K562 (cell line): ENCODE results near the gene PXK. TPM values are rescaled to one million over a fixed set of nuclear protein-coding genes. Genes with fewer than 3 reads are reported as not detected.

ENCODE experiments used
- ATAC-seq: fragments of 200-7000 bp; cut with Tn5 transposase; 3 replicates; pipeline ENCODE4 v1.9.1; 2020; ENCODE audit warnings: moderate library complexity
- BruUV-seq: library from RNA; stranded (reverse); fragments of 400-500 nt; replicated peaks from 2 replicates; lab custom pipeline; 2021; lab: Mats Ljungman, UMichigan
- CTCF ChIA-PET: fragments of 300-600 bp; formaldehyde crosslinking; extraction: SDS; loops from one replicate; lab custom pipeline; 2021; ENCODE audit warnings: low intra/inter-chr PET ratio; lab: Yijun Ruan, JAX
- POLR2A ChIA-PET: fragments of 300-600, 350-650 bp; sonication (Branson Sonifier 250); formaldehyde crosslinking; extraction: SDS; loops from one replicate; lab custom pipeline; 2021; ENCODE audit warnings: antibody characterized with exemption, inconsistent platforms; lab: Yijun Ruan, JAX
- DNase-seq, 4 experiments: peaks; one replicate each; pipeline versions ENCODE4 v3.0.0 to v3.0.0-alpha.2; 2011 to 2018; ENCODE audit warnings: low spot score in 3 of 4, mixed read lengths in 3 of 4; ENCODE audit errors: extremely low read depth in 1 of 4
- FAIRE-seq: peaks from 2 replicates; lab custom pipeline; 2011; peaks lifted over from hg19 to GRCh38; lab: Jason Lieb, UNC
- H2AFZ ChIP-seq: 2 replicates; pipeline ENCODE4 v1.6.0; 2011; ENCODE audit warnings: low read depth, low read length, control low read depth, inconsistent platforms
- H3K27ac ChIP-seq: fragments of 200-600 bp; 3 replicates; pipeline ENCODE4 v1.8.0; 2011; ENCODE audit warnings: low read depth, mild to moderate bottlenecking, control low read depth, inconsistent platforms, low read length, moderate library complexity, mixed read lengths; ENCODE audit errors: extremely low read depth
- H3K27me3 ChIP-seq, 2 experiments: fragments of 300-600 bp in 1 of 2; 2 replicates in 1 of 2; 3 replicates in 1 of 2; pipeline versions ENCODE4 v1.6.0 to v1.8.0; 2011; ENCODE audit warnings: inconsistent platforms in 2 of 2, low read length in 2 of 2, mild to moderate bottlenecking in 1 of 2, mixed read lengths in 1 of 2, moderate library complexity in 1 of 2; ENCODE audit not compliant: control insufficient read depth in 2 of 2, insufficient read depth in 2 of 2
- H3K36me3 ChIP-seq: fragments of 300-600 bp; 3 replicates; pipeline ENCODE4 v1.8.0; 2011; ENCODE audit warnings: mild to moderate bottlenecking, low read length, inconsistent platforms; ENCODE audit not compliant: control insufficient read depth, insufficient read depth
- H3K4me1 ChIP-seq, 2 experiments: fragments of 200-600 bp in 1 of 2; replicated peaks in 1 of 2; 2 replicates in 1 of 2; 3 replicates in 1 of 2; pipeline versions ENCODE4 v1.5.1 to v1.8.0; 2011; ENCODE audit warnings: inconsistent platforms in 2 of 2, low read length in 2 of 2, mild to moderate bottlenecking in 1 of 2, mixed read lengths in 1 of 2, moderate library complexity in 1 of 2; ENCODE audit not compliant: control insufficient read depth in 2 of 2, insufficient read depth in 2 of 2
- H3K4me2 ChIP-seq: 2 replicates; pipeline ENCODE4 v1.6.1; 2011; ENCODE audit warnings: low read length, control low read depth, inconsistent platforms, mixed read lengths; ENCODE audit not compliant: insufficient read depth
- H3K4me3 ChIP-seq: fragments of 200-600 bp; sonication (generic), shearing (Covaris generic); 2 replicates; pipeline ENCODE4 v1.5.1; 2016; ENCODE audit warnings: control low read depth, inconsistent platforms
- H3K79me2 ChIP-seq: fragments of 200-600 bp; 3 replicates; pipeline ENCODE4 v1.8.0; 2011; ENCODE audit warnings: low read length, inconsistent platforms; ENCODE audit not compliant: control insufficient read depth, insufficient read depth
- H3K9ac ChIP-seq, 2 experiments: 2 replicates each; pipeline versions ENCODE4 v1.6.0 to v1.6.1; 2011; ENCODE audit warnings: low read depth in 2 of 2, low read length in 2 of 2, control low read depth in 1 of 2, inconsistent platforms in 1 of 2, mild to moderate bottlenecking in 1 of 2, mixed read lengths in 1 of 2; ENCODE audit not compliant: insufficient read depth in 1 of 2
- H3K9me1 ChIP-seq: one replicate; pipeline ENCODE4 v1.6.0; 2011; ENCODE audit warnings: inconsistent platforms, mild to moderate bottlenecking, low read length, moderate library complexity; ENCODE audit not compliant: control insufficient read depth, insufficient read depth
- H3K9me3 ChIP-seq: replicated peaks from 2 replicates; pipeline ENCODE4 v1.5.1; 2011; ENCODE audit warnings: low read depth, low read length, inconsistent platforms; ENCODE audit not compliant: control insufficient read depth, insufficient read depth
- H4K20me1 ChIP-seq: replicated peaks from 2 replicates; pipeline ENCODE4 v1.6.1; 2011; ENCODE audit warnings: low read length, inconsistent platforms, mixed read lengths; ENCODE audit not compliant: control insufficient read depth, insufficient read depth
- COPS2 ChIP-seq: fragments of 450-650 bp; conservative IDR thresholded peaks from 2 replicates; pipeline ENCODE4 v1.6.1; 2016; ENCODE audit warnings: mild to moderate bottlenecking, moderate library complexity
- E2F3 ChIP-seq: fragments of 250-450 bp; sonication (Bioruptor Pico); IDR thresholded peaks from 2 replicates; pipeline ENCODE4 v1.4.0; 2020; ENCODE audit warnings: mild to moderate bottlenecking
- HDAC1 ChIP-seq, 2 experiments: fragments of 450-650 bp; IDR thresholded peaks; 2 replicates each; pipeline ENCODE4 v1.6.1; 2016 to 2017; ENCODE audit warnings: inconsistent platforms in 1 of 2, mild to moderate bottlenecking in 1 of 2, moderate library complexity in 1 of 2
- MAFF ChIP-seq: IDR thresholded peaks from 2 replicates; pipeline ENCODE4 v1.6.1; 2012; ENCODE audit warnings: low read length, improper control_type of control experiment
- NCOA2 ChIP-seq, 2 experiments: fragments of 450-650 bp; IDR thresholded peaks; 2 replicates each; pipeline ENCODE4 v1.6.1; 2018; ENCODE audit warnings: mild to moderate bottlenecking in 2 of 2, moderate library complexity in 1 of 2; ENCODE audit not compliant: partially characterized antibody in 2 of 2
- NR4A1 ChIP-seq, 2 experiments: fragments of 250-450 bp in 1 of 2; fragments of 450-650 bp in 1 of 2; sonication (Bioruptor Pico) in 1 of 2; IDR thresholded peaks; 2 replicates each; pipeline versions ENCODE4 v1.4.0 to v1.6.1; 2016 to 2020; ENCODE audit warnings: mild to moderate bottlenecking in 2 of 2, missing compliant biosample characterization in 1 of 2, missing genetic modification characterization in 1 of 2, moderate library complexity in 1 of 2
- ZFP1 ChIP-seq: fragments of 450-650 bp; formaldehyde crosslinking; IDR thresholded peaks from 2 replicates; pipeline ENCODE4 v1.4.0; 2020; ENCODE audit warnings: mild to moderate bottlenecking, mixed read lengths
- ZHX1 ChIP-seq: fragments of 150-350 bp; conservative IDR thresholded peaks from 2 replicates; pipeline ENCODE4 v1.6.1; 2014; ENCODE audit warnings: low read length
- ZNF224 ChIP-seq: sonication (generic); formaldehyde crosslinking; IDR thresholded peaks from 2 replicates; pipeline ENCODE4 v1.8.0; 2022; ENCODE audit warnings: mild to moderate bottlenecking, missing genetic modification reagents
- ZNF354B ChIP-seq: fragments of 250-450 bp; sonication (Bioruptor Pico); IDR thresholded peaks from 2 replicates; pipeline ENCODE4 v1.4.0; 2020
- WGBS: fragments of 100-300 bp; shearing (Covaris generic); methylation state at CpG from one replicate; pipeline ENCODE4 v1.1.6; 2016; ENCODE audit warnings: low coverage, mixed read lengths; ENCODE audit not compliant: insufficient coverage; ENCODE audit errors: missing lambda C conversion rate; 5-methylcytosine and 5-hydroxymethylcytosine counted together
- in situ Hi-C: fragments of 300-500 bp; cut with MboI; formaldehyde crosslinking; loops from 4 replicates; pipeline ENCODE4 v1.15.0; 2018; ENCODE audit warnings: inconsistent platforms, mixed read lengths
- intact Hi-C: fragments of 100-400 bp; cut with micrococcal nuclease; formaldehyde crosslinking; loops from 2 replicates; pipeline ENCODE4 v1.14.2; 2022
- polyA plus RNA-seq, 8 experiments: library from polyadenylated mRNA; depleted of rRNA in 4 of 8; stranded (reverse) in 5 of 8; unstranded in 3 of 8; fragments of >200 nt; fragmentation: Nextera tagmentation in 2 of 8; fragmentation: Illumina TruSeq in 1 of 8; extraction: Ambion mirVana in 2 of 8; extraction: Trizol in 1 of 8; gene quantifications; 2 replicates each; pipeline versions ENCODE4 v1.2.1 to v1.2.3, GENCODE V29; 2011 to 2014; ENCODE audit warnings: inconsistent platforms in 1 of 8, missing spikeins in 1 of 8
- total RNA-seq, 7 experiments: library from RNA; depleted of rRNA in 6 of 7; stranded (reverse); fragments of >200 nt in 6 of 7; fragmentation: Illumina TruSeq in 2 of 7; extraction: Trizol in 2 of 7; gene quantifications; 2 replicates each; pipeline versions ENCODE4 v1.2.1 to v1.2.3, GENCODE V29; 2011 to 2021; ENCODE audit warnings: low replicate concordance in 1 of 7

Gene PXK
- total and polyA plus RNA-seq, 9 of the 15 experiments (the other 6 are each of a cell fraction or from before 2014, with no cell fraction given) = 3.3 to 19.9 (median 11.3) TPM

DNA sequence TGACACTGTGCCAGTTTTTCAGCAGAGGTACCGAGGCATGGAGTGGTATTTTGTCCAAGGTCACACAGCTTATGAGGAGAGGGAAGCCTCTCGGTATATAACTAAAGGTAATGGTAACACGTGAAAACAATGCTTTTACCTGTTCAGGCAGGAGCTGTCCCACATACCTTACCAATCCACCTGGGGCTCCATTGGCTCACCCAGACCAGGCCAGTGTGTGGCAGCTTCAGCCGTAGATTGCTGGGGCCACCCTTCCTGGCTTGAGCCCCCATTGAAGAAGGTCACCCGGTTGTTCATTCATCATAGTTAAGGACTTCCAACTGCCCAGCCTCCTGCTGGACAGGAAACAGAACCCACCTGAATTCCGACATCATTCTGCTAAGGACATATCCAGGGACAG lies 35.8 kb upstream of the PXK start (continued):
- TF ChIP-seq ZHX1 (no peak), NR4A1 (CRISPR knock-in tag; IDR thresholded peaks at IDR 0.05) (no peak), NR4A1 (tag; IDR thresholded peaks at IDR 0.05) (no peak), NCOA2 (IDR thresholded peaks at IDR 0.05; ENCODE audit: partially characterized antibody in 2 of 2) (no peak)

DNA sequence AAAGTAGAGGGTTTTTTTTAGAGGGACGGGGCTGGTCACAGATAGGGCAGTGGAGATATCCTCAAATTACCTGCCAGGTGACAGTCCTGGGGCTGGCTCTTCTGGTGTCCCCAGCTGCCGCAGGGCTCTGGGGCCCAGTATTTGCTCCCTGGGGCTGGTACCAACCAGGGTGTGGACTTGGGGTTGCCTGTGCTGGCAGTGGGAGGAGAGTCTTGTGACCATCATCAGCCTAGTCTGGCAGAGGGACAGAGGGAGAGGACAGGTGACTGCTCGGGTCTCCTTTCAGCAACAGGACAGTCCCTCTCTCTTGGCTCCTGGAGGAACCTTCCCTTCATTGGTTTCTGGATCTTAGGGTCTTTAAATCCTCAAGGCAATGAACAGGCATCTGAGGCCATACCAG lies 34.5 kb upstream of the PXK start:
- H3K4me3 ChIP-seq = no peak overlapping the region
- no peaks in the 10 kb centered on the region for H4K20me1 ChIP-seq
- ATAC-seq = no peak
- WGBS = 6% methylated on average over 2 of the region's 3 CpGs
- H3K27me3 ChIP-seq = peaks cover 0 to 21% of the 10 kb centered on the region in 2 experiments; a peak in 2 of 5 replicates
- H3K9me3 ChIP-seq = peaks cover 5% of the 10 kb centered on the region; the same call in 1 of the 2 replicates
- no peaks in the 10 kb centered on the region for H3K79me2 ChIP-seq
- no peak overlapping the region for H3K4me2 ChIP-seq
- in situ Hi-C loops (no loop called here), intact Hi-C loops (loop anchor here (5.0 kb wide), 1 partner anchor 61 kb away; the partner anchor contains the start of gene ABHD6)
- POLR2A ChIA-PET = no interaction called here
- BruUV-seq = no TSS peak
- no peaks in the 10 kb centered on the region for H3K36me3 ChIP-seq
- no peaks in the 10 kb centered on the region for H3K9me1 ChIP-seq
- no peaks in the 10 kb centered on the region for H3K4me1 ChIP-seq
- no peak for FAIRE-seq
- no peak for DNase-seq
- CTCF ChIA-PET = interaction anchor here (0.7 kb wide), 1 partner anchor 112 kb away, joined by 7 read pairs; no protein-coding TSS in a partner anchor
- TF ChIP-seq ZFP1 (CRISPR knock-in tag) (no peak), ZNF354B (CRISPR knock-in tag) (no peak), COPS2 (no peak), HDAC1 (IDR thresholded peaks at IDR 0.05) (no peak), E2F3 (CRISPR knock-in tag) (no peak), ZNF224 (CRISPR knock-in tag) (no peak), MAFF (no peak)
- H2AFZ ChIP-seq = no peak overlapping the region
- H3K27ac ChIP-seq = no peak overlapping the region
- no peak overlapping the region for H3K9ac ChIP-seq
